MM.1S (cell line): Measurements from ENCODE around the gene MAPKAP1.

Experiments
- DNase-seq: peaks from one replicate; pipeline ENCODE4 v3.0.0-alpha.2; 2015
- H2AFZ ChIP-seq: fragments of 300-600 bp; sonication (generic); 2 replicates; pipeline ENCODE4 v1.6.0; 2016; ENCODE audit warnings: antibody characterized with exemption, low read length
- H3F3A ChIP-seq: fragments of 300-600 bp; sonication (generic); 2 replicates; pipeline ENCODE4 v1.6.1; 2016; ENCODE audit warnings: mild to moderate bottlenecking, antibody characterized with exemption, low read length, moderate library complexity, mixed read lengths; ENCODE audit not compliant: insufficient read depth
- H3K27ac ChIP-seq: fragments of 300-600 bp; sonication (generic); 2 replicates; pipeline ENCODE4 v1.5.1; 2016; ENCODE audit warnings: mild to moderate bottlenecking, low read length
- H3K27me3 ChIP-seq: fragments of 300-600 bp; sonication (generic); replicated peaks from 2 replicates; pipeline ENCODE4 v1.6.0; 2016; ENCODE audit warnings: low read length; ENCODE audit not compliant: insufficient read depth
- H3K36me3 ChIP-seq: fragments of 300-600 bp; sonication (generic); replicated peaks from 2 replicates; pipeline ENCODE4 v1.6.1; 2016; ENCODE audit warnings: mild to moderate bottlenecking, low read length, mixed read lengths; ENCODE audit not compliant: insufficient read depth
- H3K4me1 ChIP-seq: fragments of 300-600 bp; sonication (generic); 2 replicates; pipeline ENCODE4 v1.6.1; 2016; ENCODE audit warnings: low read length, mixed read lengths
- H3K4me2 ChIP-seq: fragments of 300-600 bp; sonication (generic); 2 replicates; pipeline ENCODE4 v1.6.0; 2016; ENCODE audit warnings: low read depth, low read length
- H3K4me3 ChIP-seq: fragments of 300-600 bp; sonication (generic); 2 replicates; pipeline ENCODE4 v1.5.1; 2016; ENCODE audit warnings: low read length, mixed read lengths
- H3K79me2 ChIP-seq: fragments of 300-600 bp; sonication (generic); 2 replicates; pipeline ENCODE4 v1.6.1; 2016; ENCODE audit warnings: mixed run types, low read length, mixed read lengths
- H3K9ac ChIP-seq: fragments of 300-600 bp; sonication (generic); 2 replicates; pipeline ENCODE4 v1.6.1; 2016; ENCODE audit warnings: low read length, mixed read lengths
- H3K9me2 ChIP-seq: fragments of 300-600 bp; sonication (generic); replicated peaks from 2 replicates; pipeline ENCODE4 v1.6.1; 2016; ENCODE audit warnings: mild to moderate bottlenecking, low read length, mixed read lengths; ENCODE audit not compliant: insufficient read depth
- H3K9me3 ChIP-seq: fragments of 300-600 bp; sonication (generic); replicated peaks from 2 replicates; pipeline ENCODE4 v1.6.1; 2016; ENCODE audit warnings: mild to moderate bottlenecking, low read length, mixed read lengths; ENCODE audit not compliant: insufficient read depth
- H4K20me1 ChIP-seq: fragments of 300-600 bp; sonication (generic); 2 replicates; pipeline ENCODE4 v1.6.1; 2016; ENCODE audit warnings: mild to moderate bottlenecking, low read length, moderate library complexity, mixed read lengths; ENCODE audit not compliant: insufficient read depth
- EZH2 ChIP-seq: fragments of 300-600 bp; sonication (generic); optimal IDR thresholded peaks from 2 replicates; pipeline ENCODE3; 2017; ENCODE audit warnings: low read depth, mild to moderate bottlenecking, antibody characterized with exemption, low read length, mixed read lengths
- EZH2phosphoT487 ChIP-seq: fragments of 300-600 bp; sonication (generic); IDR thresholded peaks from 2 replicates; pipeline ENCODE4 v1.6.1; 2018; ENCODE audit warnings: antibody characterized with exemption, low read length
- TF ChIP-seq, protein P1 (sequence below): fragments of 300-600 bp; sonication (generic); IDR thresholded peaks from 2 replicates; pipeline ENCODE4 v1.5.1; 2016; ENCODE audit warnings: antibody characterized with exemption, low read length, mixed read lengths

MAPKAP1 gene

DNA sequence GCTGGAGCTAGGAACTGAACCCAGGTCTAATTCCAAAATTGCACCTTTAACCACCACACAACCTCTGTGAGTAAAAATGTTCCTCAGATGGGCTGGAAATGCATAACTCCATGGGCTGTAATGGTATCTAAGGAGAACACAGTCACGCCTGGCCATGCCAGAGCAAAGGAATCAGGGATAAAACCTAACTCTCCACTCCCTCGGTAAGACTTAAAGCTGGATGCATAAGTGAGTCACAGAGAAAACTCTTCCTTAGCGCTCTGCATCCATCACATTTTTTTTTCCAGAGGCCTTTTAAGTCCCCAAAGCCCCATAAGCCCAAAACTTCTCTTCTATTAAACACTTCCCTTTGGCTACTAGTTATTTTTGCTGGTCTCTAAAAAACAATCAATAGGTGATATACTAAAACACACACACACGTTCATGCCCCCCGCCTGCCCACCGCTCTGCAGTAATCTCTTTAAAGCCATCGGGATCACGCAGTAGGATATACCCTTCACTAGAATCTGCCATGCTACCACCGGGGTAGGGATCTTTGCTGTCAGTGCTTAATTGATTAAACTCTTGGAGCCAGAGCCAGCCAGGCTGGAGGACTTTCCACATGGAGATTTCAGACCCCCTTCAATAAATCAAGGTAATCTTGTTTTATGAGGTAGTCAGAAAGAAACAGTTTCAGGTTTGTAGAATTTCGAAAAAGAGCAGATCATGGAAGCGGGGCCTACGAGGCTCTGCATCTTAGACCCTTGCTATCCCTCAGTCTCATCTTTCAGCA lies 212.9 kb downstream of the MAPKAP1 start:
- no peaks in the 10 kb centered on the region for H3K4me1 ChIP-seq
- H3K4me3 ChIP-seq = no peak overlapping the region
- no peak overlapping the region for H3K4me2 ChIP-seq
- no peak for DNase-seq
- no peak overlapping the region for H3K27ac ChIP-seq
- no peaks in the 10 kb centered on the region for H3F3A ChIP-seq
- H3K9me3 ChIP-seq = no peaks in the 10 kb centered on the region
- TF ChIP-seq, protein P1, sequence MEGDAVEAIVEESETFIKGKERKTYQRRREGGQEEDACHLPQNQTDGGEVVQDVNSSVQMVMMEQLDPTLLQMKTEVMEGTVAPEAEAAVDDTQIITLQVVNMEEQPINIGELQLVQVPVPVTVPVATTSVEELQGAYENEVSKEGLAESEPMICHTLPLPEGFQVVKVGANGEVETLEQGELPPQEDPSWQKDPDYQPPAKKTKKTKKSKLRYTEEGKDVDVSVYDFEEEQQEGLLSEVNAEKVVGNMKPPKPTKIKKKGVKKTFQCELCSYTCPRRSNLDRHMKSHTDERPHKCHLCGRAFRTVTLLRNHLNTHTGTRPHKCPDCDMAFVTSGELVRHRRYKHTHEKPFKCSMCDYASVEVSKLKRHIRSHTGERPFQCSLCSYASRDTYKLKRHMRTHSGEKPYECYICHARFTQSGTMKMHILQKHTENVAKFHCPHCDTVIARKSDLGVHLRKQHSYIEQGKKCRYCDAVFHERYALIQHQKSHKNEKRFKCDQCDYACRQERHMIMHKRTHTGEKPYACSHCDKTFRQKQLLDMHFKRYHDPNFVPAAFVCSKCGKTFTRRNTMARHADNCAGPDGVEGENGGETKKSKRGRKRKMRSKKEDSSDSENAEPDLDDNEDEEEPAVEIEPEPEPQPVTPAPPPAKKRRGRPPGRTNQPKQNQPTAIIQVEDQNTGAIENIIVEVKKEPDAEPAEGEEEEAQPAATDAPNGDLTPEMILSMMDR = no peak
- TF ChIP-seq EZH2 = no peak
- no peak for TF ChIP-seq EZH2phosphoT487
- no peaks in the 10 kb centered on the region for H3K9me2 ChIP-seq
- no peak overlapping the region for H3K9ac ChIP-seq
- no peaks in the 10 kb centered on the region for H3K79me2 ChIP-seq
- no peaks in the 10 kb centered on the region for H3K36me3 ChIP-seq
- no peaks in the 10 kb centered on the region for H3K27me3 ChIP-seq
- H2AFZ ChIP-seq = no peak overlapping the region
- H4K20me1 ChIP-seq = no peaks in the 10 kb centered on the region

DNA sequence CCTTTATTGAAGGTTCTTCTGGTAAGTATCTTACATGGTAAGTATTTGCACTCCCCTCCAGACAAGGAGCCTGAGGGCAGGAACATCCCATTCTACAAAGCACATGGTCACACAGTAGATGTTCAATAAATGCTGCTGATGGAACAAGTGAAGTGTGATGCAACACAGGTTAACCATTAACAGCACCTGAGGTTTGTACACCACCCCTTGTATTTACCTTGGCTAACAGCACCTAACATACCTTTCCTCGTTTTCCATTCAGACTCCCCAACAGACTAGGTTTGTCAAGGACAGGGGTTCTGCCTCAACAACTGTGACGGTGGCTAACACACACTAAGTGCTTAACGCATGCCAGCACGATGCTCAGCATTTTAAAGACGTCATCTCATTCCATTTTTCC lies 213.6 kb downstream of the MAPKAP1 start:
- no peak overlapping the region for H2AFZ ChIP-seq
- no peaks in the 10 kb centered on the region for H4K20me1 ChIP-seq
- no peaks in the 10 kb centered on the region for H3K36me3 ChIP-seq
- H3K9ac ChIP-seq = no peak overlapping the region
- no peak overlapping the region for H3K27ac ChIP-seq
- no peak overlapping the region for H3K4me3 ChIP-seq
- DNase-seq = no peak
- TF ChIP-seq EZH2 = no peak
- no peaks in the 10 kb centered on the region for H3K4me1 ChIP-seq
- no peaks in the 10 kb centered on the region for H3K9me3 ChIP-seq
- no peak overlapping the region for H3K4me2 ChIP-seq
- H3K9me2 ChIP-seq = no peaks in the 10 kb centered on the region
- no peaks in the 10 kb centered on the region for H3K79me2 ChIP-seq
- H3F3A ChIP-seq = no peaks in the 10 kb centered on the region
- H3K27me3 ChIP-seq = no peaks in the 10 kb centered on the region

DNA sequence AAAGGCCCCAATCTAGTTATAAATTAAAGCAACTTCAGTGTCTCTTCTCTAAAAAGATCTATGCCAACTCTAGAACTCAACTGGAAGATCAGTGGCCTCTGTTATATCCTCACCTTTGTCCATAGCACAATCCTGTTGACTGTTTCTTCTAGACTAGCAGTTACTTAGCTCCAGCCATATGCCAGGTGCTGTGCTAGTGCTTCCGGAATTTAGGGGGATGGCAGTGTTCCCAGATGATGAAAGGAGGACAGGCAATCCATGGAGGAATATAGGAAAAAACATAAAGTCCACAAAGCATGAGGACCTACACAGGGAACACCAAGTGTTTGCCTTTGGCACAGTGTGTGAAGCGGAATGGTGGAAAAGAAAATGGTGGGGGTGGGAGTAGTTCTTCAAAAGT lies 214.3 kb downstream of the MAPKAP1 start:
- Histone ChIP-seq H3K79me2 (no peaks in the 10 kb centered on the region), H2AFZ (no peak overlapping the region), H3F3A (no peaks in the 10 kb centered on the region), H3K9me2 (no peaks in the 10 kb centered on the region), H3K4me3 (no peak overlapping the region), H3K27me3 (no peaks in the 10 kb centered on the region), H3K4me2 (no peak overlapping the region), H3K4me1 (no peaks in the 10 kb centered on the region), H3K9me3 (no peaks in the 10 kb centered on the region), H4K20me1 (no peaks in the 10 kb centered on the region), H3K36me3 (no peaks in the 10 kb centered on the region), H3K27ac (no peak overlapping the region), H3K9ac (no peak overlapping the region)
- TF ChIP-seq EZH2 = no peak
- no peak for TF ChIP-seq EZH2phosphoT487
- TF ChIP-seq, protein P1 = no peak
- no peak for DNase-seq

DNA sequence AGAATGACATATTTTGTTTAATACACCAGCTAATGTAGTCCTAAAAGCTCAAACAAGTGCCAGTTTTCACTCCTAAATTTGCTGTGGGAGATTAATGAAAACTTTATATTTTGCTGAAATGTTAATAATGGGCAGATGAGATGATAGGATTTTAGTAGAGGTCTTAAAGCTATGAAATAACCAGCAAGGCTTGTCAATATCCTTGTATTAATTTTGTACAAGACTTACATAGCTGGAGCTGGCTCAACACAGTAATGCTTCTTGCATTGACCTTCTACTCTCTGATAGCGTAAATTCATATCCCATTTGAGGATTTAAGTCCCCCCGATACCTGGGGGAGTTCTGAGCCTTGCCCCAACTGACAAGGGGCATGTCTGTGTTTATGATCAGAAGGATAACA lies 219.2 kb downstream of the MAPKAP1 start:
- H3K27me3 ChIP-seq = no peaks in the 10 kb centered on the region
- no peaks in the 10 kb centered on the region for H3K36me3 ChIP-seq
- H3K4me1 ChIP-seq = no peaks in the 10 kb centered on the region
- H3K79me2 ChIP-seq = no peaks in the 10 kb centered on the region
- H3F3A ChIP-seq = no peaks in the 10 kb centered on the region
- no peak overlapping the region for H3K9ac ChIP-seq
- H2AFZ ChIP-seq = no peak overlapping the region
- H3K27ac ChIP-seq = no peak overlapping the region
- DNase-seq = no peak
- no peak overlapping the region for H3K4me2 ChIP-seq
- no peaks in the 10 kb centered on the region for H3K9me2 ChIP-seq
- no peak for TF ChIP-seq EZH2phosphoT487
- no peak for TF ChIP-seq EZH2
- TF ChIP-seq, protein P1 = no peak
- H3K9me3 ChIP-seq = no peaks in the 10 kb centered on the region
- no peaks in the 10 kb centered on the region for H4K20me1 ChIP-seq
- no peak overlapping the region for H3K4me3 ChIP-seq
